Activated CD4-positive, alpha-beta T cell treated with anti-CD3 and anti-CD28 coated beads, Interleukin-2, Interleukin-6, amounts not matched to agents 100 ng/mL and 50 ng/mL, durations not matched to agents 16 hours and 8 hours (primary cell): Measurements from ENCODE around the gene LGALS4.
"Not testable (repeated sequence)": the region's sequence is repeated elsewhere in the genome, so short reads cannot be mapped to it uniquely, and the experiment has no call there.

Experiments
- DNase-seq: peaks from one replicate; pipeline ENCODE4 v3.0.0-alpha.2; 2020

The LGALS4 gene

DNA sequence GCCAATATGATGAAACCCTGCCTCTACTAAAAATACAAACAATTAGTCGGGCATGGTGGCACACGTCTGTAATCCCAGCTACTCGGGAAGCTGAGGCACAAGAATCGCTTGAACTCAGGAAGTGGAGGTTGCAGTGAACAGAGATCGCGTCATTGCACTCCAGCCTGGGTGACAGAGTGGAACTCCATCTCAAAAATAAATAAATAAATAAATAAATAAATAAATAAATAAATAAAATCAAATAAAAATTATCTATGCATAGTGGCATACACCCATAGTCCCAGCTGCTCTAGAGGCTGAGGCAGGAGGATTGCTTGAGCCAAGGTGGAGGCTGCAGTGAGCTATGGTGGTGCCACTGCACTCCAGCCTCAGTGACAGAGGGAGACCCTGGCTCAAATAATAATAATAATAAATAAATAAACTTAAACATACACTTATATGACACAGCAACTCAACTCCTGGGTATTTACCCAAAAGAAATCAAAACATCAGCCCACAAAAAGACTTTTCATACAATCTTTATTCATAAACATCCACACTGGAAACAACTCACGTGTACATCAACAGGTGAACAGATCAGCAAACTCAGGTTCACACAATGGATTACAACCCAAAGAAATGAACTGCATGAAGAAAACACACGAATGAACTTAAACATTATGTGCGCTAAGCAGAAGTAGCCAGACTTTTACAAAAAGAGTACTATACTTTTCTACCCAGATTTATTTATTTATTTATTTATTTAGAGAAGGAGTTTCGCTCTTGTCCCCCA is 46.3 kb downstream of the LGALS4 start:
- DNase-seq = no peak

DNA sequence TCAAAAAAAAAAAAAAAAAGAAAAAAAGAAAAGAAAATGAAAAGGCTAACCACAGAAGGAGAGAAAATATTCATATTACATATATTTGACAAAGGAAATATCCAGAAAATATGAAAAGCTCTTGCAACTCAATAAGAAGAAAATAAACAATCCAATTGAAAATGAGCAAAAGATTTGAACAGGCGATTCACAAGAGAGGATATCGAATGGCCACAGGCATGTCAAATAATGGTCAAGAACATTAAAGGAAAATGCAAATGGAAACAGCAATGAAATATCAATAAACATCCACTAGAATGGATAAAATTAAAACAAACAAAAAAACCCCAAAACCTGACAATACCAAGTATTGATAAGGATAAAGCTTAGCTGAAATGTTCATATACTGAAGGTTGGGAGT is 47.5 kb downstream of the LGALS4 start:
- no peak for DNase-seq

- no peak for DNase-seq
Observed at GRCh38 chr19:38763795-38764220, 48.9 kb downstream of the LGALS4 start.

DNA sequence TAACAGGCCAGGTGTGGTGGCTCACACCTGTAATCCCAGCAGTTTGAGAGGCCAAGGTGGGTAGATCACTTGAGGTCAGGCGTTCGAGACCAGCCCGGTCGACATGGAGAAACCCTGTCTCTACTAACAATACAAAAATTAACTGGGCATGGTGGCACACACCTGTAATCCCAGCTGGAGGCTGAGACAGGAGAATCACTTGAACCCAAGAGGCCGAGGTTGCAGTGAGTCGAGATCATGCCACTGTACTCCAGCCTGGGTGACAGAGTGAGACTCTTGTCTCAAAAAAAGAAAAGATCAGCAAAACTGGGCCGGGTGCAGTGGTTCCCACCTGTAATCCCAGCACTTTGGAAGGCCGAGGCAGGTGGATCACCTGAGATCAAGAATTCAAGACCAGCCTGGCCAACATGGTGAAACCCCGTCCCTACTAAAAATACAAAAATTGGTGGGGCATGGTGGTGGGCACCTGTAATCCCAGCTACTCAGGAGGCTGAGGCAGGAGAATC is 50.8 kb downstream of the LGALS4 start:
- not testable (repeated sequence) for DNase-seq

- DNase-seq = not testable (repeated sequence)
Observed at GRCh38 chr19:38760805-38761517, 51.8 kb downstream of the LGALS4 start.

DNA sequence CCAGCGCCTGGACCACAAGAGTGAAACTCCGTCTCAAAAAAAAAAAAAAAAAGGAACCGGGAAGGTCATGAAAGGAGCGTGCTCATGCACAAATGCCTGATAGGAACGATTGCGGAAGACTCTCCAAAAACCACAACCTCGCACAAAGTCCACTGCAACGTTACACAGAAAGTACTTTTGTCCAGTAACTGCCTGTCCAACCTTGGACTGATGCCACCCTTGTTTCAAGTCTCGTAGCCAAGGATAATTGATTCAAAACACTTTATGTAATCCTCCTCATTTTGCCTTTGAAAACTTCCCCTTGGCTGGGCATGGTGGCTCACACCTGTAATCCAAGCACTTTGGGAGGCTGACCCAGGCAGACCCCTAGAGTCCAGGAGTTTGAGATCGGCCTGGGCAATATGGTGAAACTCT is 53.1 kb downstream of the LGALS4 start:
- no peak for DNase-seq

DNA sequence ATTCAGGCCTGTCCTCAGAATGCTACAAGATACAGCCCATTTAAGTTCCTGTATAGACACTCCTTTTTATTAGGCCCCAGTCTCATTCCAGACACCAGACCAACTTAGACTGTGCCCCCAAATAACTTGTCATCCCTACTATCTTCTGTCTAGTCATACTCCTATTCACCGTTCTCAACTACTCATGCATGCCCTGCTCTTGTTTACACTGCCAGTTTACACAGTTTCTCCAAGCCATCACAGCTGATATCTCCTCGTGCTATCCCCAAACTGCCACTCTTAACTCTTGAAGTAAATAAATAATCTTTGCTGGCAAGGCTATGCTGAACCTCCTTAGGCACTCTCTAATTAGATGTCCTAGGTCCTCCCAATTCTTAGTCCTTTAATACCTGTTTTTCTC is 58.5 kb downstream of the LGALS4 start:
- DNase-seq = not testable (repeated sequence)

DNA sequence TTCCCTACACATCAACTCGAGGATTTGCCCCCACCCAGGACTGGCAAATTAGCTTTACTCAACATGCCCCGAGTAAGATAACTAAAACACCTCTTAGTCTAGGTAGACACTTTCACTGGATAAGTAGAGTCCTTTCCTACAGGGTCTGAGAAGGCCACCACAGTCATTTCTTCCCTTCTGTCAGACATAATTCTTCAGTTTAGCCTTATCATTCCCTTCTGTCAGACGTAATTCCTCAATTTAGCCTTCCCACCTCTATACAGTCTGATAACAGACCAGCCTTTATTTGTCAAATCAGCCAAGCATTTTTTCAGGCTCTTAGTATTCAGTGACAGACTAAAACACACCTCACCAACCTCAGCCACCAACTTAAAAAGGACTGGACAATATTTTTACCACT is 59.0 kb downstream of the LGALS4 start:
- not testable (repeated sequence) for DNase-seq
